A549 treated with GW870086 at 1 μM for 4 hours (cell line): ENCODE data around the gene AKAP4. TPM values are rescaled to one million over a fixed set of nuclear protein-coding genes. Genes with fewer than 3 reads are reported as not detected.

Source experiments
- total RNA-seq: library from RNA; stranded (reverse); fragments of 200-300 nt; extraction: Qiagen RNA extraction; gene quantifications from 5 replicates; pipeline ENCODE4 v1.2.3, GENCODE V29; 2022; ENCODE audit warnings: low read depth

Gene AKAP4
- total RNA-seq, result not detected in 5 replicates

DNA sequence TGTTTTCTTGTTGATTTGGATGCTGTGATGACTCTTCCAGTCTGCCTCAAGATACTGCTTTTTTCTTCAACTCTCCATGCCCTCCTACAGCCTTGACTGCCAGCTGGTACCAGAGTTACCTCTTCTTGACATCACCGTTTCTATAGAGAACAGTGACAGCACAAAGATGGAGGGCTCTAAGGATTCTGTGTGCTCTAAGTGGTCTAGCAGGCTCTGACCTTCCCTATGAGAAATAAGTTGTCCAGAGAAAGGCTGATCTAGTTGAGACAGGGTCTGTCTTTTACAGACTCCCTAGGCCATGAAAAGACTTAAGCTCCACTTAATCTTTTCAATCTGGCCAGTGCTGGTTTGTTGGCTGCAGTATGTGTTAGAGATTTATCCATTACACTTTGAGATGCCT, at the start of gene AKAP4:
AKAP4 (minus strand) TSS at position 101 of the 400 bp plus-strand sequence. CDS start 118 bp downstream, outside the sequence.

DNA sequence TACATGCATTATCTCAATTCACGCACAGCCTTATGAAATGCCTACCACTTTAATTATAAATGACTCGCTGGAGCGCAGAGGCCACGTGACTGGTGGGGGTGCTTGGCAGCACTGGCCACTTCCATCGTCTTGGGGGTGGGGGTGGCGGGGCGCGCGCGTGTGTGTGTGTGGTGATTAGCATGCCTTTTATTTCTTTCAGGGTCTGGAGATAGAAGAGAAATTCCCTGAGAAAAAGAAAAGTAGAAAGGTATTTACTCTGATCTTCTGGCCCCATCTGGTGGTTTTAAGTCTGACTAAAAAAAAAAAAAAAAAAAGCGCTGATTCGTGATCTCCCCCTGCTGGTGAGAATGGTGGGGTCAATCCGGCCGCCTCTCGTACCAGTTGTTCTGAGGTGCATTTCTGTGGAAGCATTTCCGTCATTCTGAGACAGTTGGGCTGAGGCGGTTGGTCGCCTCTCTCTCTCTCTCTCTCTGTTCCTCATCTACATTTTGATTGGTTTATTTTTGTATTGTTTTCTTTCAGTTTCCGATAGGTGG, 3.6 kb upstream of the AKAP4 start, which contains the start of gene CCNB3:
CCNB3 (plus strand) TSS at position 402 of the 536 bp plus-strand sequence. CDS start 80,399 bp downstream, outside the sequence.

Other genes with a start within 250 kb of the AKAP4 start
- gene CCNB3, start 3.8 kb upstream of the AKAP4 start, total RNA-seq, result 0.23 to 1.3 TPM (median 0.56 TPM) in 5 replicates